K562 (cell line): Measurements from ENCODE around the gene RAB6A. TPM values are rescaled to one million over a fixed set of nuclear protein-coding genes. Genes with fewer than 3 reads are reported as not detected.
A peak's percentile ranks its signal among the peaks of the same experiment; 100 is the strongest.

Source experiments
- ELK3 ChIP-seq: fragments of 450-650 bp; formaldehyde crosslinking; IDR thresholded peaks from 2 replicates; pipeline ENCODE4 v1.4.0; 2020; ENCODE audit warnings: mild to moderate bottlenecking
- ESRRA ChIP-seq: fragments of 450-650 bp; IDR thresholded peaks from 2 replicates; pipeline ENCODE4 v1.6.1; 2014; ENCODE audit warnings: low read depth, mild to moderate bottlenecking, moderate library complexity, borderline replicate concordance
- FOXM1 ChIP-seq, 2 experiments: fragments of 450-650 bp in 1 of 2; sonication (generic) in 1 of 2; formaldehyde crosslinking in 1 of 2; IDR thresholded peaks; 2 replicates each; pipeline versions ENCODE4 v1.6.1 to v1.9.0; 2017 to 2022; ENCODE audit warnings: low read depth in 2 of 2, mild to moderate bottlenecking in 2 of 2, missing genetic modification reagents in 1 of 2, moderate library complexity in 1 of 2
- GATAD2B ChIP-seq: fragments of 450-650 bp; IDR thresholded peaks from 2 replicates; pipeline ENCODE4 v1.6.1; 2017; ENCODE audit warnings: mild to moderate bottlenecking, borderline replicate concordance
- HMG20B ChIP-seq: fragments of 250-450 bp; sonication (Bioruptor Pico); IDR thresholded peaks from 2 replicates; pipeline ENCODE4 v1.5.0; 2021; ENCODE audit warnings: mild to moderate bottlenecking
- PHB2 ChIP-seq: fragments of 450-650 bp; IDR thresholded peaks from 2 replicates; pipeline ENCODE4 v1.6.1; 2017; ENCODE audit warnings: low read depth
- PTTG1 ChIP-seq: fragments of 450-650 bp; IDR thresholded peaks from 2 replicates; pipeline ENCODE4 v1.6.1; 2016; ENCODE audit warnings: low read depth, mild to moderate bottlenecking, missing genetic modification characterization, missing compliant biosample characterization
- RBM25 ChIP-seq: fragments of 200-400 bp; formaldehyde crosslinking; IDR thresholded peaks from 2 replicates; pipeline ENCODE4 v1.6.1; 2018; ENCODE audit warnings: low read length, low read depth, moderate library complexity; ENCODE audit not compliant: severe bottlenecking
- TFE3 ChIP-seq: fragments of 450-650 bp; formaldehyde crosslinking; IDR thresholded peaks from 2 replicates; pipeline ENCODE4 v1.4.0; 2020; ENCODE audit warnings: mild to moderate bottlenecking, mixed read lengths
- THRB ChIP-seq: fragments of 450-650 bp; formaldehyde crosslinking; conservative IDR thresholded peaks from 2 replicates; pipeline ENCODE4 v1.4.0; 2022; ENCODE audit warnings: mild to moderate bottlenecking, missing genetic modification characterization
- ZNF655 ChIP-seq: fragments of 250-450 bp; sonication (Bioruptor Pico); IDR thresholded peaks from 2 replicates; pipeline ENCODE4 v1.5.0; 2021
- ZNF76 ChIP-seq: fragments of 250-450 bp; sonication (Bioruptor Pico); IDR thresholded peaks from 2 replicates; pipeline ENCODE4 v1.4.0; 2020; ENCODE audit warnings: mild to moderate bottlenecking, moderate library complexity, borderline replicate concordance
- ZNF766 ChIP-seq: fragments of 200-800 bp; sonication (Bioruptor generic); conservative IDR thresholded peaks from 2 replicates; pipeline ENCODE4 v1.6.1; 2016; ENCODE audit warnings: missing genetic modification characterization, missing compliant biosample characterization
- polyA plus RNA-seq, 8 experiments: library from polyadenylated mRNA; depleted of rRNA in 4 of 8; stranded (reverse) in 5 of 8; unstranded in 3 of 8; fragments of >200 nt; fragmentation: Nextera tagmentation in 2 of 8; fragmentation: Illumina TruSeq in 1 of 8; extraction: Ambion mirVana in 2 of 8; extraction: Trizol in 1 of 8; gene quantifications; 2 replicates each; pipeline versions ENCODE4 v1.2.1 to v1.2.3, GENCODE V29; 2011 to 2014; ENCODE audit warnings: inconsistent platforms in 1 of 8, missing spikeins in 1 of 8
- total RNA-seq, 7 experiments: library from RNA; depleted of rRNA in 6 of 7; stranded (reverse); fragments of >200 nt in 6 of 7; fragmentation: Illumina TruSeq in 2 of 7; extraction: Trizol in 2 of 7; gene quantifications; 2 replicates each; pipeline versions ENCODE4 v1.2.1 to v1.2.3, GENCODE V29; 2011 to 2021; ENCODE audit warnings: low replicate concordance in 1 of 7
- TF ChIP-seq, protein P1 (sequence below): fragments of 250-450 bp; sonication (Bioruptor Pico); IDR thresholded peaks from 2 replicates; pipeline ENCODE4 v1.4.0; 2020; ENCODE audit warnings: mild to moderate bottlenecking, moderate library complexity
- TF ChIP-seq, protein P2 (sequence below): fragments of 450-650 bp; IDR thresholded peaks from 2 replicates; pipeline ENCODE4 v1.6.1; 2016; ENCODE audit warnings: borderline replicate concordance

RAB6A gene
- total and polyA plus RNA-seq, 9 of the 15 experiments (the other 6 are each of a cell fraction or from before 2014, with no cell fraction given) = 14.0 to 95.3 (median 45.4) TPM

DNA sequence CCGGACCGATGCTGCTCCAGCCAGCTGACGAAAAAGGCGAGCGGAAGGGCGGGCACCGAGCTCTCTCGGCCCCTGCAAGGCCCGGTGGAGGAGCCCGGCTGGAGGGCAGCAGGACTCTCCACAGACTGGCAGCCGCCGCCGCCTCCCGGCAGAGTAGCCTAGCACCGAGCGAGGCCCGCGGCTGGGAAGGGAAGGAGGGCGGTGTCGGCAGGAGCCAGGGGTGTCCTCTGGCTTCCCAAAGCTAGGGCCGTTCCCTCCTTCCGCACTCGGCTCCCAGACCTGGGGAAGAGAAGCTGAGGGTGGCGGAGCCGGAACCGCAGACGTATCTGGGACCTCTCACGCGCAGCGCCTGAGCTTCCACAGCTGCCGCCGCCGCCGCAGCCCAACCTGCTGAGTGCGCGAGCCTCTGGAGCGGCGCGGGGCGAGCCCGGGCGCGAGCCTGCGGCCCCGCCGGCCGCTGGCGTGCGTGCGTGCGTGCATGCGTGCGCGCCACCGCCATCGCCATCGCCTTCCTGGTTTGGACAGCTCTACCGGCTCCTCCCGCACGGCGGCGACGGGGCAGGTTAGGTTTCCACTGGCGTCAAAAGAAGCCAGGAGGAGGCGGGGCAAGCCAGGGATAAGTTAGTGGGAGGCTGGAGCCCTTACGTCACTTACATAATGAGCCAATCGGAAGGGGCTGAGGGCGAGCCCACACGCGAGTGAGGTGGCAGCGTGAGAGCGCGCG lies at the start of gene RAB6A (continued):
- TF ChIP-seq PTTG1 (tag) (no peak), ELK3 (no peak), ZNF655 (CRISPR knock-in tag) (no peak), ZNF76 (CRISPR knock-in tag) (no peak), RBM25 (no peak), GATAD2B (peak; percentile 60), FOXM1 (IDR thresholded peaks at IDR 0.05; ENCODE audit: low read depth) (no peak), FOXM1 (CRISPR knock-in tag; IDR thresholded peaks at IDR 0.05; ENCODE audit: low read depth) (no peak; the same call in 1 of the 2 replicates), ZNF766 (CRISPR knock-in tag) (peak; percentile 89), THRB (no peak), TFE3 (CRISPR knock-in tag) (no peak), ESRRA (peak; percentile 56; the same call in 1 of the 2 replicates), HMG20B (CRISPR knock-in tag) (no peak), PHB2 (no peak)
- TF ChIP-seq, protein P1, sequence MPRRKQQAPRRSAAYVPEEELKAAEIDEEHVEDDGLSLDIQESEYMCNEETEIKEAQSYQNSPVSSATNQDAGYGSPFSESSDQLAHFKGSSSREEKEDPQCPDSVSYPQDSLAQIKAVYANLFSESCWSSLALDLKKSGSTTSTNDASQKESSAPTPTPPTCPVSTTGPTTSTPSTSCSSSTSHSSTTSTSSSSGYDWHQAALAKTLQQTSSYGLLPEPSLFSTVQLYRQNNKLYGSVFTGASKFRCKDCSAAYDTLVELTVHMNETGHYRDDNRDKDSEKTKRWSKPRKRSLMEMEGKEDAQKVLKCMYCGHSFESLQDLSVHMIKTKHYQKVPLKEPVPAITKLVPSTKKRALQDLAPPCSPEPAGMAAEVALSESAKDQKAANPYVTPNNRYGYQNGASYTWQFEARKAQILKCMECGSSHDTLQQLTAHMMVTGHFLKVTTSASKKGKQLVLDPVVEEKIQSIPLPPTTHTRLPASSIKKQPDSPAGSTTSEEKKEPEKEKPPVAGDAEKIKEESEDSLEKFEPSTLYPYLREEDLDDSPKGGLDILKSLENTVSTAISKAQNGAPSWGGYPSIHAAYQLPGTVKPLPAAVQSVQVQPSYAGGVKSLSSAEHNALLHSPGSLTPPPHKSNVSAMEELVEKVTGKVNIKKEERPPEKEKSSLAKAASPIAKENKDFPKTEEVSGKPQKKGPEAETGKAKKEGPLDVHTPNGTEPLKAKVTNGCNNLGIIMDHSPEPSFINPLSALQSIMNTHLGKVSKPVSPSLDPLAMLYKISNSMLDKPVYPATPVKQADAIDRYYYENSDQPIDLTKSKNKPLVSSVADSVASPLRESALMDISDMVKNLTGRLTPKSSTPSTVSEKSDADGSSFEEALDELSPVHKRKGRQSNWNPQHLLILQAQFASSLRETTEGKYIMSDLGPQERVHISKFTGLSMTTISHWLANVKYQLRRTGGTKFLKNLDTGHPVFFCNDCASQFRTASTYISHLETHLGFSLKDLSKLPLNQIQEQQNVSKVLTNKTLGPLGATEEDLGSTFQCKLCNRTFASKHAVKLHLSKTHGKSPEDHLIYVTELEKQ (CRISPR knock-in tag) = no peak
- TF ChIP-seq, protein P2, sequence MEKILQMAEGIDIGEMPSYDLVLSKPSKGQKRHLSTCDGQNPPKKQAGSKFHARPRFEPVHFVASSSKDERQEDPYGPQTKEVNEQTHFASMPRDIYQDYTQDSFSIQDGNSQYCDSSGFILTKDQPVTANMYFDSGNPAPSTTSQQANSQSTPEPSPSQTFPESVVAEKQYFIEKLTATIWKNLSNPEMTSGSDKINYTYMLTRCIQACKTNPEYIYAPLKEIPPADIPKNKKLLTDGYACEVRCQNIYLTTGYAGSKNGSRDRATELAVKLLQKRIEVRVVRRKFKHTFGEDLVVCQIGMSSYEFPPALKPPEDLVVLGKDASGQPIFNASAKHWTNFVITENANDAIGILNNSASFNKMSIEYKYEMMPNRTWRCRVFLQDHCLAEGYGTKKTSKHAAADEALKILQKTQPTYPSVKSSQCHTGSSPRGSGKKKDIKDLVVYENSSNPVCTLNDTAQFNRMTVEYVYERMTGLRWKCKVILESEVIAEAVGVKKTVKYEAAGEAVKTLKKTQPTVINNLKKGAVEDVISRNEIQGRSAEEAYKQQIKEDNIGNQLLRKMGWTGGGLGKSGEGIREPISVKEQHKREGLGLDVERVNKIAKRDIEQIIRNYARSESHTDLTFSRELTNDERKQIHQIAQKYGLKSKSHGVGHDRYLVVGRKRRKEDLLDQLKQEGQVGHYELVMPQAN = peak; percentile 22; the same call in 1 of the 2 replicates
